Activated naive CD4-positive, alpha-beta T cell treated with anti-CD3 and anti-CD28 coated beads, Interleukin-2, amount 50 U/mL, for 24 hours (primary cell): ENCODE data around the gene UBE2C.

ENCODE experiments used
- H3K27ac Mint-ChIP-seq: one replicate; pipeline ENCODE4 v1.8.0; 2021; ENCODE audit warnings: mild to moderate bottlenecking, mixed read lengths
- H3K27me3 Mint-ChIP-seq: one replicate; pipeline ENCODE4 v1.8.0; 2021; ENCODE audit warnings: mixed read lengths
- H3K36me3 Mint-ChIP-seq: one replicate; pipeline ENCODE4 v1.8.0; 2021; ENCODE audit warnings: mixed read lengths
- H3K4me1 Mint-ChIP-seq: one replicate; pipeline ENCODE4 v1.8.0; 2021; ENCODE audit warnings: mixed read lengths
- H3K4me3 Mint-ChIP-seq: one replicate; pipeline ENCODE4 v1.8.0; 2021; ENCODE audit warnings: mild to moderate bottlenecking, mixed read lengths
- H3K9me3 Mint-ChIP-seq: one replicate; pipeline ENCODE4 v1.8.0; 2021; ENCODE audit warnings: mixed read lengths

Gene UBE2C

GRCh38 chr20:45857114-45857881 is 44.9 kb downstream of the UBE2C start, which contains the start of the genes ACOT8 and ZSWIM3:
Gene ACOT8, minus strand, starts transcription at chr20:45857392. Its CDS starts 77 bp downstream, at chr20:45857315.
Gene ZSWIM3, plus strand, starts transcription at chr20:45857614. Its CDS starts 212 bp downstream, at chr20:45857826.
- Mint-ChIP-seq H3K36me3 (peaks cover 4% of the 10 kb centered on the region), H3K4me3 (peak within 1 kb of the TSS; percentile 93), H3K4me1 (peaks cover 52% of the 10 kb centered on the region)

DNA sequence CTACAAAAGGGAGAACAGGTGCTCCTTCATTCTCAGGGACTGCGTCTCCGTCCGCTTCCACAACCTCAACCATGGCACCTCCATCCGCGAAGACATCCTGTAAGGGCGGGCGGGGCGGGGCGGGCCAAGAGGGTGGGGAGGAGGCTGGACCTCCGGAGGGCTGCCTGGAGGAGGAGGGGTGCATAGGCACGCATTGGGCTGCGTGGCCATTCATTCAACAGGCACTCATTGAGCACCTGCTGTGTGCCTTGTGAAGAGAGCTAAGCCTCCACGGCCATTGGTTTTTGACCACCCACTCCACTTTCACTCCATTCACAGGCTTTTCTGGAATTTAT is 45.4 kb downstream of the UBE2C start:
- H3K27me3 Mint-ChIP-seq: no peaks in the 10 kb centered on the region
- H3K4me1 Mint-ChIP-seq: peaks cover 52% of the 10 kb centered on the region
- peak overlapping the region; percentile 93 for H3K4me3 Mint-ChIP-seq
- peaks cover 2% of the 10 kb centered on the region for H3K36me3 Mint-ChIP-seq
- H3K27ac Mint-ChIP-seq: peak overlapping the region; percentile 93
- H3K9me3 Mint-ChIP-seq: no peaks in the 10 kb centered on the region

More at GRCh38 chr20:45857114-45857881, 44.9 kb downstream of the UBE2C start, which contains the start of the genes ACOT8 and ZSWIM3:
- H3K9me3 Mint-ChIP-seq: no peaks in the 10 kb centered on the region
- peak within 1 kb of the TSS; percentile 93 for H3K27ac Mint-ChIP-seq
- H3K27me3 Mint-ChIP-seq: no peaks in the 10 kb centered on the region

DNA sequence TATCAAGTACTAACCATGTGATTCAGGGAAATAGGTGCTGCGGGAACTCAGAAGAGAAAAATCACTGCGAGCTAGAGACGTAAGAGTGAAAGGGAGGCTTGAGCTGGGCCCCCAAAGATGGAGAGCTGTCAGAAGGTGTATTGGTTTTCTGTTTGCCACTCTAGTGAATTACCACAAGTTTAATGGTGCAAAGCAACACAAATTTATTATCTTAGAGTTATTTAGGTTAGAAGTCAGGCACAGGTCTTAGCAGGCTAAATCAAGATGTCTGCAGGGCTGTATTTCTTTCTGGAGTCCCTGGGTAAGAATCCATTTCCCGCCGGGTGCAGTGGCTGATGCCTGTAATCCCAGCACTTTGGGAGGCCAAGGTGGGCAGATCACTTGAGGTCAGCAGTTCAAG is 47.5 kb downstream of the UBE2C start:
- Mint-ChIP-seq H3K27ac (no peak overlapping the region), H3K36me3 (peaks cover 2% of the 10 kb centered on the region), H3K9me3 (no peaks in the 10 kb centered on the region), H3K27me3 (no peaks in the 10 kb centered on the region), H3K4me1 (peaks cover 41% of the 10 kb centered on the region), H3K4me3 (no peak overlapping the region)

DNA sequence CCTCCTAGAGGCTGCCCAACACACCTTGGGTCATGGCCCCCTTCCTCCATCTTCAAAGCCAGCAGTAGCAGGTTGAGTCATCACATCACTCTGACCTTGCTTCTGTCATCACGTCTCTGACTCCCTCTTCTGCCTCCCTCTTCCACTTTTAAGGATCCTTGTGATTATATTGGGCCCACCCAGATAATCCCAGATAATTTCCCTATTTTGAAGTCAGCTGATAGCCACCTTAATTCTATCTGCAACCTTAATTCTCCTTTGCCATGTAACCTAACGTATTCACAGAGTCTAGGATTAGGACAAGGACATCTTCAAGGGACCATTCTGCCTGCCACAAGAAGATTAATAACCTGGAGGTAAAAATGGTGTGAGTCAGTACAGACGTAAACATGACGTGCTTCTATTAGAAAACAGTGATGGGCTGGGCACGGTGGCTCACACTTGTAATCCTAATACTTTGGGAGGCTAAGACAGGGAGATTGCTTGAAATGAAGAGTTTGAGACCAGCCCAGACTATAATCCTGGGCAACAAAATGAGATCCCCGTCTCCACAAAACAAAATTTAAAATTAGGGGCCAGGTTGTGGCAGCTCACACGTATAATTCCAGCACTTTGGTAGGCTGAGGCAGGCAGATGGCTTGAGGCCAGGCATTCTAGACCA is 48.2 kb downstream of the UBE2C start:
- H3K9me3 Mint-ChIP-seq: no peaks in the 10 kb centered on the region
- H3K27me3 Mint-ChIP-seq: no peaks in the 10 kb centered on the region
- H3K4me1 Mint-ChIP-seq: peaks cover 35% of the 10 kb centered on the region
- H3K27ac Mint-ChIP-seq: no peak overlapping the region
- H3K4me3 Mint-ChIP-seq: no peak overlapping the region
- H3K36me3 Mint-ChIP-seq: peaks cover 2% of the 10 kb centered on the region

- H3K4me1 Mint-ChIP-seq: peaks cover 27% of the 10 kb centered on the region
- peaks cover 2% of the 10 kb centered on the region for H3K36me3 Mint-ChIP-seq
Measured at GRCh38 chr20:45861221-45862075, 49.0 kb downstream of the UBE2C start.

DNA sequence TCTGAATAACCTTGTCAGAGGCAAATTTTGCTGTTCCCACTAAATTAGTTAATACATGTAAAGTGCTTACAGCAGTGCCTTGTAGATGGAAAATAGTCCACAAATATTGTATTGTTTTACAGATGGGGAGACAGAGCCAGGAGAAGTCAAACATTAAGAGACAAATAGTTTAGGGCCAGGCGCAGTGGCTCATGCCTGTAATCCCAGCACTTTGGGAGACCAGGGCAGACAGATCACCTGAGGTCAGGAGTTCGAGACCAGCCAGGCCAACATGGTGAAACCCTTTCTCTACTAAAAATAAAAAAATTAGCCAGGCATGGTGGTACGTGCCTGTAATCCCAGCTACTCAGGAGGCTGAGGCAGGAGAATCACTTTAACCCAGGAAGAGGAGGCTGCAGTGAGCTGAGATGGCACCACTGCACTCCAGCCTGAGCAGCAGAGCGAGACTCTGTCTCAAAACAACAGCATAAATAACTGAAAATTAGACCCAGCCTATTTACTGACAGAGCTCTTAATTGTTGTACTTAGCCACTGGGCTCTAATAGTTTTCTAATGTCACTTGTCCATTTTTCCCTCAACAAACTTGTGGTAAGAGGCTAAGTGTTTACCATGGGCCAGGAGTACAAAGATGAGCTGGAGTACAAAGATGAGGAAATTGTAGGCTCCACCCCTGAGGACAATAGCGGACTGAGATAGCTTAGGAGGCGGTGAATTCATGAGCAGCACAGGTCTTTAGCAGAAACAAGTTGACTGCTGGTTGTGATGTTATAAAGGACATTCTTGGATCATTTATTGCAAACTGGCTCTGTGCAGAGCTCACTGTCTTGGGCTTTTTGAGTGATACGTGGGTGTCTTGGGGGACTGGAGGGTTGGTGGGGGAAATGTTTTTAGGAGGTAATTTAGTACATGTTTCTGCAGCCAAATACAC is 51.4 kb downstream of the UBE2C start:
- Mint-ChIP-seq H3K36me3 (peaks cover 2% of the 10 kb centered on the region), H3K27ac (no peak overlapping the region), H3K4me3 (no peak overlapping the region), H3K9me3 (no peaks in the 10 kb centered on the region), H3K27me3 (no peaks in the 10 kb centered on the region), H3K4me1 (peaks cover 15% of the 10 kb centered on the region)

More at GRCh38 chr20:45861221-45862075, 49.0 kb downstream of the UBE2C start:
- no peaks in the 10 kb centered on the region for H3K27me3 Mint-ChIP-seq
- H3K9me3 Mint-ChIP-seq: no peaks in the 10 kb centered on the region
- H3K27ac Mint-ChIP-seq: peak overlapping the region; percentile 7
- H3K4me3 Mint-ChIP-seq: no peak overlapping the region

DNA sequence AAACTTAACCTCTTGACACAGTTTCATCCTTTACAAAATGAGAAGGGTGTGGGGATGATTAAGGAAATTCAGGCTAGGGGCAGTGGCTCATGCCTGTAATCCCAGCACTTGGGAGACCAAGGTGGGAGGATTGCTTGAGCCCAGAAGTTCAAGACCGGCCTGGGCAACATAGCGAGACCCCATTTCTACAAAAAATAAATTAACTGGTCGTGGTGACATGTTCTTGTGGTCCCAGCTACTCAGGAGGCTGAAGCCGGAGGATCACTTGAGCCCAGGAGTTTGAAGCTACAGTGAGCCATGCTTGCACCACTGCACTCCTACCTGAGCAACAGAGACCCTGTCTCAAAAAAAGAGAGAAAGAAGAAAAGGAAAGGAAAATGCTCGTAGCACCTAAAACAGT is 54.0 kb downstream of the UBE2C start:
- no peaks in the 10 kb centered on the region for H3K9me3 Mint-ChIP-seq
- no peaks in the 10 kb centered on the region for H3K36me3 Mint-ChIP-seq
- peaks cover 3% of the 10 kb centered on the region for H3K4me1 Mint-ChIP-seq
- H3K4me3 Mint-ChIP-seq: no peak overlapping the region
- no peak overlapping the region for H3K27ac Mint-ChIP-seq
- no peaks in the 10 kb centered on the region for H3K27me3 Mint-ChIP-seq
